Spleen (tissue), 7 donors: ENCODE data around the gene LRRTM4.

ENCODE experiments used
- POLR2A ChIP-seq, 3 donors: fragments of 450-650 bp; IDR thresholded peaks; one replicate each; pipeline ENCODE4 v1.5.1; 2017; ENCODE audit warnings: antibody characterized with exemption in 3 of 3, mild to moderate bottlenecking in 1 of 3
- POLR2AphosphoS5 ChIP-seq, 3 donors: sonication (generic); formaldehyde crosslinking; IDR thresholded peaks; one replicate each; pipeline ENCODE4 v1.5.1; 2017; ENCODE audit warnings: antibody characterized with exemption in 3 of 3
- TF ChIP-seq, protein P1 (sequence below), 11 experiments: fragments of 200-600 bp in 7 of 11; fragments of 450-650 bp in 4 of 11; sonication (generic) in 4 of 11; IDR thresholded peaks in 8 of 11; conservative IDR thresholded peaks in 3 of 11; 1 replicate in 7 of 11; 2 replicates in 4 of 11; pipeline versions ENCODE4 v1.4.0 to v1.8.0; 2016 to 2021; ENCODE audit warnings: antibody characterized with exemption in 11 of 11, inconsistent platforms in 4 of 11, mild to moderate bottlenecking in 1 of 11
- donor health status: DM: no; HTN: no; CAD: no; lungs with moderate emphysema.
- donor health status: DM: no; HTN: no; CAD: no.
- donor health status: DM: no; HTN: no; CAD: no.

DNA sequence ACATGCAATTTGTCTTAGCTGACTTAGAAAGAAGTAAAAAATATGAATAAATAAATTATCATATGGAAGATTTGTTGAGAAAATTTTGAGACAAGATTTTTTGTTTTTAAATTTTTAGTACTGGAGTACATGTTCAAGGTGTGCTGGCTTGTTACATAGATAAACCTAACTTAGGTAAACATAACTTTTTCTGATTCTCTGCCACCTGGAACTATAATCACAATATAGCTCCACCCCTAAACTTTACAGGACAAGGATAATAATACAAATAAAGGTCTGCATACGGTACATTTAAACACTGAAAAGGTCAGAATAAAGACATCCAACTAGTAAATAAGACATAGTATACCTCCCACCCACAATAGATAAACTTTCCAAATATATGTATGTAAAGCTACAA, 330.5 kb downstream of the LRRTM4 start:
- TF ChIP-seq, protein P1, sequence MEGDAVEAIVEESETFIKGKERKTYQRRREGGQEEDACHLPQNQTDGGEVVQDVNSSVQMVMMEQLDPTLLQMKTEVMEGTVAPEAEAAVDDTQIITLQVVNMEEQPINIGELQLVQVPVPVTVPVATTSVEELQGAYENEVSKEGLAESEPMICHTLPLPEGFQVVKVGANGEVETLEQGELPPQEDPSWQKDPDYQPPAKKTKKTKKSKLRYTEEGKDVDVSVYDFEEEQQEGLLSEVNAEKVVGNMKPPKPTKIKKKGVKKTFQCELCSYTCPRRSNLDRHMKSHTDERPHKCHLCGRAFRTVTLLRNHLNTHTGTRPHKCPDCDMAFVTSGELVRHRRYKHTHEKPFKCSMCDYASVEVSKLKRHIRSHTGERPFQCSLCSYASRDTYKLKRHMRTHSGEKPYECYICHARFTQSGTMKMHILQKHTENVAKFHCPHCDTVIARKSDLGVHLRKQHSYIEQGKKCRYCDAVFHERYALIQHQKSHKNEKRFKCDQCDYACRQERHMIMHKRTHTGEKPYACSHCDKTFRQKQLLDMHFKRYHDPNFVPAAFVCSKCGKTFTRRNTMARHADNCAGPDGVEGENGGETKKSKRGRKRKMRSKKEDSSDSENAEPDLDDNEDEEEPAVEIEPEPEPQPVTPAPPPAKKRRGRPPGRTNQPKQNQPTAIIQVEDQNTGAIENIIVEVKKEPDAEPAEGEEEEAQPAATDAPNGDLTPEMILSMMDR (IDR thresholded peaks at IDR 0.05 in 8 of 11, conservative IDR thresholded peaks at IDR 0.05 in 3 of 11), result no peak
- TF ChIP-seq POLR2A (IDR thresholded peaks at IDR 0.05) (no peak), POLR2AphosphoS5 (IDR thresholded peaks at IDR 0.05) (no peak)
